AG09319 (cell line): Measurements from ENCODE around the gene GLRX.

ENCODE experiments used
- DNase-seq: peaks from one replicate; pipeline ENCODE4 v3.0.0-alpha.2; 2010; ENCODE audit warnings: low read depth; ENCODE audit errors: extremely low read depth
- TF ChIP-seq, protein P1 (sequence below): IDR thresholded peaks from 2 replicates; pipeline ENCODE4 v1.5.1; 2011; ENCODE audit warnings: low read depth, mild to moderate bottlenecking, inconsistent platforms, low read length, moderate library complexity

The GLRX gene

DNA sequence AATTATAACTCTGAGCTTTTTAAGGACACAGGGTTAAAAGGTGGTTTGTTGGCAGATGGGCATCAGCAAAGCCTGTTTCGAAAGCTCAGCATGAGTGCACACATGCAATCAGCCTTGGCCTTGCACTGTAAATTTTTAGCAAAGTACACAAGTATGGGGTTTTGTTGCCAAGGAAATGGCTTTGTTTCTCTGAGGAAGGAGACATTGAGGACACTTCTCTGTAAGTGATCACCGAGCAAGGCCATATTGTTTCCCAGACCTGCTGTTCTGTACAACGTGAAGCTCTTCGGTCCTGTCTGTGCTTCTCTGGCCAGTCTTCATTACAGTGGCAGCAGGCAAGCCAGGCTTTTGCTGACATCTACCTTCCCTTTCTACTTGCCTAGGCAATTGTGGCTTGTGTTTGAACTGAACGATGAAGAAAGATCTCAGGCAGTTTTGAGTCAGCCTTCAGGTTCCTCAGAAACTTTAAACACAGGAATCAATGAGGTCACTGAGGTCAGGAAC, 27.9 kb upstream of the GLRX start:
- TF ChIP-seq, protein P1, sequence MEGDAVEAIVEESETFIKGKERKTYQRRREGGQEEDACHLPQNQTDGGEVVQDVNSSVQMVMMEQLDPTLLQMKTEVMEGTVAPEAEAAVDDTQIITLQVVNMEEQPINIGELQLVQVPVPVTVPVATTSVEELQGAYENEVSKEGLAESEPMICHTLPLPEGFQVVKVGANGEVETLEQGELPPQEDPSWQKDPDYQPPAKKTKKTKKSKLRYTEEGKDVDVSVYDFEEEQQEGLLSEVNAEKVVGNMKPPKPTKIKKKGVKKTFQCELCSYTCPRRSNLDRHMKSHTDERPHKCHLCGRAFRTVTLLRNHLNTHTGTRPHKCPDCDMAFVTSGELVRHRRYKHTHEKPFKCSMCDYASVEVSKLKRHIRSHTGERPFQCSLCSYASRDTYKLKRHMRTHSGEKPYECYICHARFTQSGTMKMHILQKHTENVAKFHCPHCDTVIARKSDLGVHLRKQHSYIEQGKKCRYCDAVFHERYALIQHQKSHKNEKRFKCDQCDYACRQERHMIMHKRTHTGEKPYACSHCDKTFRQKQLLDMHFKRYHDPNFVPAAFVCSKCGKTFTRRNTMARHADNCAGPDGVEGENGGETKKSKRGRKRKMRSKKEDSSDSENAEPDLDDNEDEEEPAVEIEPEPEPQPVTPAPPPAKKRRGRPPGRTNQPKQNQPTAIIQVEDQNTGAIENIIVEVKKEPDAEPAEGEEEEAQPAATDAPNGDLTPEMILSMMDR: no peak
- peak; percentile 46 for DNase-seq

DNA sequence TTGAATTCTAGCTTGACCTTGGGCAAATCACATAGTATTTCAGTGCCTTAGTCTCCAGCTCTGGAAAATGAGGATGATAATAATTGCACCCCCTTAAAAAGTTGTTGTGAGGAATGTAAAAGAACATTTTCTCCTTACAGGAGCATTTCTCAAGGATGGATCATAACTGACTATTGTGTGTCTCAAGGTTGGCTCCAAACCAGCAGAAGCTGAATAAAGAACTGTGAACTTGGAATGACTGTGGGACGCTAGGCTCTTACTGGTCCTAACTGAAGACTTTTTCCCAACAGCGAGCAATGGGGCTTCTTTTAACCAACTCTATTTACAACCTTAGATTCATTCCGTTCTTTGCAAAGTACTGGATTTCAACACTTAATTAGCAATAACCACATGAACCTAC, 26.2 kb upstream of the GLRX start:
- DNase-seq: no peak
- TF ChIP-seq, protein P1: no peak

DNA sequence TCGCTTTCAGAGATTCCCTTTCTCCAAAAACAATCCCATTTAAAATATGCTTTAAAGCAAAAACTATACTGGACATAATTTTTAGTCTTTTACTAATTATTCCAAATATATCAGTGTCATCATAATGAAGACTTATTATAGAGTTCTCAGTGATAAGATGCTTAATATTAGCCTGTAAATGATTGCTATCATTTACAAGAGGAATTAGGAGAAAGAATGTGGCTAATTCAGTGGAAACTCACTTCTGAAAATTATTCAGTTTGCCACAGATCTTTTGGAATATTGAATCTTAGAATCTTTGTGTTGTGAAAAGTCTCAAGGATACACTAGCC, 24.7 kb upstream of the GLRX start:
- TF ChIP-seq, protein P1: no peak
- no peak for DNase-seq

DNA sequence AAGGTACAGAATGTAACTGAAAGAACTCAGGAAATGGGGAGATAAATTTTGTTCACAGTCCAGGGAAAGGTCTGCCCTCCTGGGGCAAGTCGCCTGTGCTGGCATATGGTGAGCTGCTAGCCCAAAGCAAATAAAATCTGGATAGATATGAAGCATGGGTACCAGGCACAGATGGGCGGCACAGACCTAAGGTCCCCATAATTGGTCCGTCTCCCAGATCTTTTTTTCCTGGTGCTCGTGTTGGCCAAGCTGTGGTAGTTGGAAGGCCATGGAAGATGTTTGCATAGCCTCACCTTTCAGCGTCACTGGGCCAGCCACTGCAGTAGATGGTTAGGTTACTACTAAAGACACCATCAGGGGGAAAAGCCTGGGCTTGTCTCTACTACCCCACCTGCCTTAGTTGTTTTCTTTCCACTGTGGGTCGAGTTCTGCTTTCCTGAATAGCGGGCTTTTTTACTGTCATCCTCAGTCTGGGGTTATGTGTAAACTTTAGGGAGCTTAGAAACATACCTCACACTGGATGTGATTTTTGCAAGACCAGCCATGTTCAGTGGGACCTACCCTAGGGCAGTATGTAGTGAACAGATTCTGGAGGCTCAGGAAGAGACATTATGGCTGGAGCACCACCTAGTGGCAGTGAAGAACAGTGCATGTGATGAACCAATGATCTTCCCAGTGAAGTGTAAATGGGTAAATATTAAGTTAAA, 24.2 kb upstream of the GLRX start:
- TF ChIP-seq, protein P1: peak; percentile 92
- DNase-seq: peak; percentile 55

DNA sequence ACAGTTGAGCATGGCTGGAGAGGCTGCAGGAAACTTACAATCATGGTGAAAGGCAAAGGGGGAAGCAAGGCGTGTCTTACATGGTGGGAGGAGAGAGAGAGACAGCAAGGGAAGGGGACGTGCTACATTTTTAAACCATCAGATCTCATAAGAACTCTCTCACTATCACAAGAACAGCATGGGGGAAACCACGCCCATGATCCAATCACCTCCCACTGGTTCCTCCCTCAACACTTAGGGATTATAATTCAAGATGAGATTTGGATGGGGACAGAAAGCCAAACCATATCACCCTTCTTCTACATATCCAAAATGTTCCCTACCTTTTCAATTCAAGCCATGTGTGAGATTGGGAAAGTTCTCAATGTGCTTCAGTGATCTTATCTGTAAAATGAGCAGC, 22.9 kb upstream of the GLRX start:
- no peak for DNase-seq
- TF ChIP-seq, protein P1: no peak

DNA sequence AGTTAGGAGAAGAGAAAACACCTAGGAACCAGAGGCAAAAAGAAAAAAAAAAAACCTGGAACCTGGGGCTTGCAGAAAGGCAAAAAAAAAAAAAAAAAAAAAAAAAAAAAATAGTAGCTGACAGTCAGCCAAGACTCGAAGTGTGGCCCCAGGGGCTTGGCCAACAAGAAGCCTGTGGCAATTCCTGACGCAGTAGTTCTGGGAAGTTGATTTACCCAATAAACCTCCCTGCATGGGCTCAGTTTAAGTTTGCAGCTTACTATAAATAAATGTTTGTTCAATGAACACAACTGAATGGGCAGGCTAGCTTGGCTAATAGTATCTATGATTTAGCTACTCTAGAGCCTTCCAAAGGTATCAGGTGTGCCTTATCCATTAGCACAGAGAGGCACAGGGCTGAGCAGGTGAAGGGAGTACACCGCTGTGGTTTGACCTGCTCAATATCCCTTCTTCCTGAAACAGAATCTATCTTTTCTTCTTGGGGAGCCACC, 21.3 kb upstream of the GLRX start:
- DNase-seq: peak; percentile 46

More for the DNA sequence above, 21.3 kb upstream of the GLRX start:
- TF ChIP-seq, protein P1: no peak
